Panc1 (cell line): Measurements from ENCODE around the gene UMAD1.

Experiments
- CTCF ChIP-seq: fragments of 450-650 bp; IDR thresholded peaks from 2 replicates; pipeline ENCODE4 v1.5.1; 2017; ENCODE audit warnings: mild to moderate bottlenecking
- POLR2AphosphoS5 ChIP-seq: IDR thresholded peaks from 2 replicates; pipeline ENCODE4 v1.6.1; 2012; ENCODE audit warnings: mild to moderate bottlenecking, low read depth, low read length, moderate library complexity
- SIN3A ChIP-seq: IDR thresholded peaks from 2 replicates; pipeline ENCODE4 v1.6.1; 2012; ENCODE audit warnings: low read depth, mild to moderate bottlenecking, low read length, moderate library complexity, borderline replicate concordance; ENCODE audit not compliant: insufficient read depth
- TF ChIP-seq, protein P1 (sequence below), 2 experiments: IDR thresholded peaks; 2 replicates each; pipeline ENCODE4 v1.6.1; 2011 to 2012; ENCODE audit warnings: low read depth in 2 of 2, control low read depth in 1 of 2, low read length in 1 of 2, mild to moderate bottlenecking in 1 of 2, moderate library complexity in 1 of 2; ENCODE audit not compliant: insufficient read depth in 1 of 2

GRCh38 chr7:7916064-7916463 lies 275.5 kb downstream of the UMAD1 start:
- TF ChIP-seq CTCF (no peak), POLR2AphosphoS5 (no peak), SIN3A (no peak)
- TF ChIP-seq, protein P1, sequence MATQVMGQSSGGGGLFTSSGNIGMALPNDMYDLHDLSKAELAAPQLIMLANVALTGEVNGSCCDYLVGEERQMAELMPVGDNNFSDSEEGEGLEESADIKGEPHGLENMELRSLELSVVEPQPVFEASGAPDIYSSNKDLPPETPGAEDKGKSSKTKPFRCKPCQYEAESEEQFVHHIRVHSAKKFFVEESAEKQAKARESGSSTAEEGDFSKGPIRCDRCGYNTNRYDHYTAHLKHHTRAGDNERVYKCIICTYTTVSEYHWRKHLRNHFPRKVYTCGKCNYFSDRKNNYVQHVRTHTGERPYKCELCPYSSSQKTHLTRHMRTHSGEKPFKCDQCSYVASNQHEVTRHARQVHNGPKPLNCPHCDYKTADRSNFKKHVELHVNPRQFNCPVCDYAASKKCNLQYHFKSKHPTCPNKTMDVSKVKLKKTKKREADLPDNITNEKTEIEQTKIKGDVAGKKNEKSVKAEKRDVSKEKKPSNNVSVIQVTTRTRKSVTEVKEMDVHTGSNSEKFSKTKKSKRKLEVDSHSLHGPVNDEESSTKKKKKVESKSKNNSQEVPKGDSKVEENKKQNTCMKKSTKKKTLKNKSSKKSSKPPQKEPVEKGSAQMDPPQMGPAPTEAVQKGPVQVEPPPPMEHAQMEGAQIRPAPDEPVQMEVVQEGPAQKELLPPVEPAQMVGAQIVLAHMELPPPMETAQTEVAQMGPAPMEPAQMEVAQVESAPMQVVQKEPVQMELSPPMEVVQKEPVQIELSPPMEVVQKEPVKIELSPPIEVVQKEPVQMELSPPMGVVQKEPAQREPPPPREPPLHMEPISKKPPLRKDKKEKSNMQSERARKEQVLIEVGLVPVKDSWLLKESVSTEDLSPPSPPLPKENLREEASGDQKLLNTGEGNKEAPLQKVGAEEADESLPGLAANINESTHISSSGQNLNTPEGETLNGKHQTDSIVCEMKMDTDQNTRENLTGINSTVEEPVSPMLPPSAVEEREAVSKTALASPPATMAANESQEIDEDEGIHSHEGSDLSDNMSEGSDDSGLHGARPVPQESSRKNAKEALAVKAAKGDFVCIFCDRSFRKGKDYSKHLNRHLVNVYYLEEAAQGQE (IDR thresholded peaks at IDR 0.05; ENCODE audit: insufficient read depth in 1 of 2, low read depth in 2 of 2, low read length in 1 of 2) = no peak
